Endothelial cell of umbilical vein (primary cell): Measurements from ENCODE around the gene PSMC1. TPM values are rescaled to one million over a fixed set of nuclear protein-coding genes. Genes with fewer than 3 reads are reported as not detected.
"Not testable (repeated sequence)": the region's sequence is repeated elsewhere in the genome, so short reads cannot be mapped to it uniquely, and the experiment has no call there.

ENCODE experiments used
- BruUV-seq: library from RNA; stranded (reverse); fragments of 400-500 nt; replicated peaks from 2 replicates; lab custom pipeline; 2021; lab: Mats Ljungman, UMichigan
- CTCF ChIA-PET: fragments of 300-600, 350-600 bp; sonication (Branson Sonifier 250); formaldehyde crosslinking; loops from one replicate; lab custom pipeline; 2021; ENCODE audit warnings: antibody characterized with exemption, inconsistent platforms; lab: Charles Lee
- POLR2A ChIA-PET: fragments of 300-600, 350-600 bp; sonication (Branson Sonifier 250); formaldehyde crosslinking; loops from one replicate; lab custom pipeline; 2021; ENCODE audit warnings: antibody characterized with exemption, inconsistent platforms; lab: Charles Lee
- DNase-seq: peaks from one replicate; pipeline ENCODE4 v3.0.0-alpha.2; 2011; ENCODE audit warnings: low read depth, low spot score
- FAIRE-seq: peaks from 2 replicates; lab custom pipeline; 2011; peaks lifted over from hg19 to GRCh38; lab: Jason Lieb, UNC
- H2AFZ ChIP-seq: 2 replicates; pipeline ENCODE4 v1.6.0; 2012; ENCODE audit warnings: low read depth, low read length, control low read depth, inconsistent platforms
- H3K27ac ChIP-seq: 2 replicates; pipeline ENCODE4 v1.5.1; 2011; ENCODE audit warnings: low read depth, mild to moderate bottlenecking, control low read depth, low read length, moderate library complexity; ENCODE audit not compliant: insufficient read depth
- H3K27me3 ChIP-seq, 2 experiments: 2 replicates each; pipeline versions ENCODE4 v1.6.0 to v1.6.1; 2011; ENCODE audit warnings: low read length in 2 of 2, mixed read lengths in 1 of 2; ENCODE audit not compliant: control insufficient read depth in 2 of 2, insufficient read depth in 2 of 2
- H3K36me3 ChIP-seq, 2 experiments: 2 replicates in 1 of 2; 3 replicates in 1 of 2; pipeline ENCODE4 v1.5.1; 2011; ENCODE audit warnings: low read length in 2 of 2, mild to moderate bottlenecking in 1 of 2, moderate library complexity in 1 of 2; ENCODE audit not compliant: control insufficient read depth in 2 of 2, insufficient read depth in 2 of 2; ENCODE audit errors: extremely low read depth in 1 of 2
- H3K4me1 ChIP-seq: 3 replicates; pipeline ENCODE4 v1.5.1; 2011; ENCODE audit warnings: mild to moderate bottlenecking, low read length; ENCODE audit not compliant: control insufficient read depth, insufficient read depth; ENCODE audit errors: extremely low read depth
- H3K4me2 ChIP-seq: 2 replicates; pipeline ENCODE4 v1.6.1; 2011; ENCODE audit warnings: low read length, control low read depth, mixed read lengths; ENCODE audit not compliant: insufficient read depth
- H3K4me3 ChIP-seq, 3 experiments: fragments of 200-600 bp in 1 of 3; sonication (generic), shearing (Covaris generic) in 1 of 3; replicated peaks in 1 of 3; 2 replicates each; pipeline ENCODE4 v1.5.1; 2011 to 2016; ENCODE audit warnings: control low read depth in 3 of 3, low read length in 3 of 3, mild to moderate bottlenecking in 2 of 3, inconsistent platforms in 1 of 3, low read depth in 1 of 3, moderate library complexity in 1 of 3; ENCODE audit not compliant: insufficient read depth in 1 of 3
- H3K79me2 ChIP-seq: 2 replicates; pipeline ENCODE4 v1.6.0; 2012; ENCODE audit warnings: low read length, inconsistent platforms; ENCODE audit not compliant: control insufficient read depth, insufficient read depth
- H3K9ac ChIP-seq: replicated peaks from 2 replicates; pipeline ENCODE3; 2011; ENCODE audit warnings: low read length, control low read depth; ENCODE audit not compliant: insufficient read depth; ENCODE audit errors: extremely low read depth
- H3K9me1 ChIP-seq: replicated peaks from 3 replicates; pipeline ENCODE4 v1.6.0; 2011; ENCODE audit warnings: mild to moderate bottlenecking, low read length; ENCODE audit not compliant: control insufficient read depth, insufficient read depth; ENCODE audit errors: extremely low read depth
- H3K9me3 ChIP-seq: replicated peaks from 2 replicates; pipeline ENCODE4 v1.5.1; 2012; ENCODE audit warnings: low read length, inconsistent platforms; ENCODE audit not compliant: control insufficient read depth, insufficient read depth
- H4K20me1 ChIP-seq: replicated peaks from 2 replicates; pipeline ENCODE3; 2011; ENCODE audit warnings: mild to moderate bottlenecking, low read length; ENCODE audit not compliant: control insufficient read depth, insufficient read depth; ENCODE audit errors: extremely low read depth
- FOS ChIP-seq: IDR thresholded peaks from 2 replicates; pipeline ENCODE4 v1.6.1; 2011; ENCODE audit warnings: mild to moderate bottlenecking, low read length, moderate library complexity, borderline replicate concordance; ENCODE audit not compliant: insufficient read depth
- MYC ChIP-seq: IDR thresholded peaks from one replicate; pipeline ENCODE4 v1.6.1; 2011; ENCODE audit warnings: mild to moderate bottlenecking, low read depth, low read length
- POLR2A ChIP-seq: IDR thresholded peaks from 2 replicates; pipeline ENCODE4 v1.6.1; 2012; ENCODE audit warnings: low read depth, mild to moderate bottlenecking, control low read depth, low read length
- dilution Hi-C: fragments of 300-500 bp; cut with MboI; formaldehyde crosslinking; loops from one replicate; pipeline ENCODE4 v1.15.0; 2019; ENCODE audit warnings: low sequenced_read_pairs; ENCODE audit not compliant: extremely low pct_ligation_motif_present
- intact Hi-C: fragments of 100-400 bp; cut with micrococcal nuclease; formaldehyde crosslinking; loops from one replicate; pipeline ENCODE4 v1.10.0; 2022
- polyA plus RNA-seq, 4 experiments: library from polyadenylated mRNA; depleted of rRNA in 3 of 4; stranded (reverse) in 3 of 4; unstranded in 1 of 4; fragments of >200 nt; gene quantifications; 2 replicates each; pipeline versions ENCODE4 v1.2.1 to v1.2.3, GENCODE V29; 2011 to 2012; ENCODE audit warnings: missing spikeins in 1 of 4
- total RNA-seq: library from RNA; stranded (reverse); gene quantifications from 2 replicates; pipeline ENCODE4 v1.2.3, GENCODE V29; 2021

The PSMC1 gene
- total and polyA plus RNA-seq, 2 donors (not counting 3 experiments of a cell fraction or from before 2014, with no cell fraction given): 77.4 to 129 TPM

DNA sequence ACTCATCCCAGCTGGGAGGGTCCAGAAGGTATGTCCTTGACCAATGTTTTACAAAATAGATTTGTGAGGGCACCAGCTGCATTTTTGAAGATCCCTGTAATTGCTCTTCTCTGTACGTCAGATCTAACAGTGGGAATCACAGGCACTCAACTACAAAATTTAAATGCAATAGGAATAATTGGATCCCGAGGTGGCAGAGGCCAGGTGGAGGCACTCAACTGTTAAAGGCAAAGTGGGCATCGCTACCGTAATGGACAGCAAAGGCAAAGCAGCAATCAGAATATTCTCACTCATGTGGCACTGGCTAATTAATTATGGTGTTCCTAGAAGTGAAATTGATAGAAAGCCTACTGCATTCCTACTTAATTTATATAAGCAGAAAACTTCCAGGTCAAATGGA is 27.9 kb upstream of the PSMC1 start:
- Histone ChIP-seq H3K9ac (no peak overlapping the region), H2AFZ (no peak overlapping the region), H3K27me3 (peaks cover 2 to 4% of the 10 kb centered on the region in 2 experiments), H3K27ac (no peak overlapping the region), H3K4me3 (no peak overlapping the region), H3K9me1 (no peaks in the 10 kb centered on the region), H4K20me1 (no peaks in the 10 kb centered on the region), H3K79me2 (no peaks in the 10 kb centered on the region), H3K36me3 (no peaks in the 10 kb centered on the region), H3K4me2 (no peak overlapping the region), H3K4me1 (no peaks in the 10 kb centered on the region), H3K9me3 (no peaks in the 10 kb centered on the region)
- dilution Hi-C loops: no loop called here
- POLR2A ChIA-PET: no interaction called here
- no peak for FAIRE-seq
- CTCF ChIA-PET: no interaction called here
- TF ChIP-seq FOS (no peak), POLR2A (no peak), MYC (no peak)
- DNase-seq: no peak
- intact Hi-C loops: no loop called here
- no TSS peak for BruUV-seq

DNA sequence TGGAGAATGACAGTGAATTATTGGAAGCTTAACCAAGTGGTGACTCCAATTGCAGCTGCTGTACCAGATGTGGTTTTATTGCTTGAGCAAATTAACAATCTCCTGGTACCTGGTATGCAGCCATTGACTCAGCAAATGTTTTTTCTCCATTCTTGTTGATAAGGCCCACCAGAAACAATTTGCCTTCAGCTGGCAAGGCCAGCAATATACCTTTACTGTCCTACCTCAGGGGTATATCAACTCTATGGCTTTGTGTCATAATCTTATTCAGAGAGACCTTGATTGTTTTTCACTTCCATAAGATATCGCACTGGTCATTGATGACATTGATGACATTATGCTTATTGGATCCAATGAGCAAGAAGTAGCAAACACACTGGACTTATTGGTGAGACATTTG is 26.4 kb upstream of the PSMC1 start:
- H3K9me3 ChIP-seq, DNase-seq, FAIRE-seq, CTCF ChIA-PET, H3K27ac ChIP-seq, H3K9ac ChIP-seq, BruUV-seq, intact Hi-C loops, H3K4me2 ChIP-seq, H3K79me2 ChIP-seq, H3K36me3 ChIP-seq, H3K9me1 ChIP-seq, POLR2A ChIA-PET, H3K4me3 ChIP-seq, H2AFZ ChIP-seq, H4K20me1 ChIP-seq, H3K4me1 ChIP-seq, dilution Hi-C loops, H3K27me3 ChIP-seq: not testable (repeated sequence)
